Loucy (cell line): ENCODE measurements around the gene DOK6.

Experiments
- H2AFZ ChIP-seq: fragments of 200-600 bp; sonication (generic); 2 replicates; pipeline ENCODE4 v1.6.0; 2016; ENCODE audit warnings: antibody characterized with exemption, mild to moderate bottlenecking, low read length, moderate library complexity
- H3F3A ChIP-seq: fragments of 200-600 bp; 2 replicates; pipeline ENCODE4 v1.6.0; 2016; ENCODE audit warnings: antibody characterized with exemption, low read depth, mild to moderate bottlenecking
- H3K27me3 ChIP-seq: fragments of 200-600 bp; sonication (generic); 2 replicates; pipeline ENCODE4 v1.6.1; 2014; ENCODE audit warnings: low read length, mild to moderate bottlenecking; ENCODE audit not compliant: insufficient read depth, poor library complexity, severe bottlenecking
- H3K36me3 ChIP-seq: fragments of 200-600 bp; sonication (generic); 2 replicates; pipeline ENCODE4 v1.6.1; 2016; ENCODE audit warnings: low read length; ENCODE audit not compliant: insufficient read depth
- H3K4me1 ChIP-seq: fragments of 200-600 bp; sonication (generic); 2 replicates; pipeline ENCODE4 v1.5.1; 2014; ENCODE audit warnings: low read length, mild to moderate bottlenecking; ENCODE audit not compliant: insufficient read depth, poor library complexity, severe bottlenecking
- H3K4me2 ChIP-seq: fragments of 200-600 bp; sonication (generic); 2 replicates; pipeline ENCODE4 v1.6.0; 2014; ENCODE audit warnings: antibody characterized with exemption, low read length, low read depth, mild to moderate bottlenecking; ENCODE audit not compliant: poor library complexity, severe bottlenecking
- H3K4me3 ChIP-seq: fragments of 200-600 bp; sonication (generic); 2 replicates; pipeline ENCODE4 v1.5.1; 2014; ENCODE audit warnings: low read length, mild to moderate bottlenecking, mixed read lengths; ENCODE audit not compliant: poor library complexity, severe bottlenecking
- H3K79me2 ChIP-seq: fragments of 200-600 bp; sonication (generic); 2 replicates; pipeline ENCODE4 v1.6.1; 2014; ENCODE audit warnings: low read length; ENCODE audit not compliant: insufficient read depth
- H3K9ac ChIP-seq: fragments of 200-600 bp; sonication (generic); 2 replicates; pipeline ENCODE4 v1.6.0; 2014; ENCODE audit warnings: mild to moderate bottlenecking, low read depth, low read length, moderate library complexity; ENCODE audit not compliant: poor library complexity, severe bottlenecking
- H3K9me2 ChIP-seq: fragments of 200-600 bp; sonication (generic); replicated peaks from 2 replicates; pipeline ENCODE4 v1.6.1; 2016; ENCODE audit warnings: low read depth, low read length, mixed read lengths
- H3K9me3 ChIP-seq: fragments of 200-600 bp; sonication (generic); 2 replicates; pipeline ENCODE4 v1.6.1; 2014; ENCODE audit warnings: mild to moderate bottlenecking, antibody characterized with exemption, low read length, low read depth; ENCODE audit not compliant: insufficient read depth
- H4K20me1 ChIP-seq: fragments of 200-600 bp; sonication (generic); 2 replicates; pipeline ENCODE4 v1.6.0; 2014; ENCODE audit warnings: antibody characterized with exemption, low read length, mild to moderate bottlenecking; ENCODE audit not compliant: insufficient read depth, poor library complexity, severe bottlenecking
- CTCF ChIP-seq: fragments of 200-600 bp; sonication (generic); conservative IDR thresholded peaks from 2 replicates; pipeline ENCODE4 v1.5.1; 2014; ENCODE audit warnings: mild to moderate bottlenecking, antibody characterized with exemption, low read length
- EZH2phosphoT487 ChIP-seq: fragments of 200-600 bp; IDR thresholded peaks from 2 replicates; pipeline ENCODE4 v1.6.1; 2018; ENCODE audit warnings: antibody characterized with exemption, mild to moderate bottlenecking, moderate library complexity, borderline replicate concordance

DOK6 gene

GRCh38 chr18:69397096-69397495 lies 3.6 kb upstream of the DOK6 start:
- Histone ChIP-seq H3K4me2 (no peak overlapping the region), H3K4me3 (no peak overlapping the region), H2AFZ (no peak overlapping the region), H3F3A (no peaks in the 10 kb centered on the region), H3K27me3 (no peaks in the 10 kb centered on the region), H3K9ac (no peak overlapping the region), H3K9me2 (no peaks in the 10 kb centered on the region), H3K79me2 (no peaks in the 10 kb centered on the region), H3K36me3 (no peaks in the 10 kb centered on the region), H4K20me1 (no peaks in the 10 kb centered on the region), H3K9me3 (no peaks in the 10 kb centered on the region), H3K4me1 (no peaks in the 10 kb centered on the region)
- TF ChIP-seq CTCF (no peak), EZH2phosphoT487 (no peak)

DNA sequence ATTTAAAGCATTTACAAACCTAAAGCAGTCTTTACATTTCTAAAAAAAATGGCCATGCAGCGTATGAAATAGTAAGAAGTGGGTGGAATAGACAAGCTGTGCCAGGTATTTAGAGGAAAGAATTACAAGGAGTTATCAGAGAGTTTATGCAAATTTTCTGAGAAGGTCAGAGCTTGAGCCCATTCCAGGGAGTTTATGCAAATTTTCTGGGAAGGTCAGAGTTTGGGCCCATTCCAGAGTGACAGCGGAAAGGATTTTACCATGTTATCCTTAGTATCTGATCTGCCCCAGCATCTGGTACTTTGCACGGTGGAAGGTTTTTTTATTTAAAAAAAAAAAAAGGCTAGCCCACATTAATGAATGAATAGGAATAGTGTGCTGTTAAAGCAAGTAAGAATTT lies 1.4 kb upstream of the DOK6 start:
- TF ChIP-seq EZH2phosphoT487 (no peak), CTCF (no peak)
- no peak overlapping the region for H3K9ac ChIP-seq
- no peaks in the 10 kb centered on the region for H3K79me2 ChIP-seq
- no peaks in the 10 kb centered on the region for H4K20me1 ChIP-seq
- H2AFZ ChIP-seq = no peak overlapping the region
- H3K4me2 ChIP-seq = no peak overlapping the region
- H3F3A ChIP-seq = no peaks in the 10 kb centered on the region
- H3K36me3 ChIP-seq = no peaks in the 10 kb centered on the region
- no peaks in the 10 kb centered on the region for H3K9me2 ChIP-seq
- no peaks in the 10 kb centered on the region for H3K4me1 ChIP-seq
- H3K9me3 ChIP-seq = no peaks in the 10 kb centered on the region
- no peak overlapping the region for H3K4me3 ChIP-seq
- no peaks in the 10 kb centered on the region for H3K27me3 ChIP-seq

DNA sequence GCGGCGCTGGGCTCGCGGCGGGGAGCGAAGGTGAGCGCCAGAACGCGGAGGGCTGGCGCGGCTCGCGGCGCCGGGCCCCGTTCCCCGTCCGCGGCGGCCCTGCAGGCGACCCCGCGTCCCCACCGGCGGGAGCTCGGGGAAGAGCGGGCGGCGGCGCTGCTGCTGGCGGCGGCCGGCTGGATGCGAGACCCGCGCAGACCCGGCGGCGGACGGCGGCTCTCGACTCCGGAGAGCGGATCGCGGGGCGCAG lies 213 bp downstream of the DOK6 start:
- Histone ChIP-seq H3K9me2 (no peaks in the 10 kb centered on the region), H3K4me3 (no peak overlapping the region), H3K27me3 (no peaks in the 10 kb centered on the region), H3K9me3 (no peaks in the 10 kb centered on the region), H3K4me1 (no peaks in the 10 kb centered on the region), H3F3A (no peaks in the 10 kb centered on the region), H3K4me2 (no peak overlapping the region), H3K79me2 (no peaks in the 10 kb centered on the region), H2AFZ (no peak overlapping the region), H4K20me1 (no peaks in the 10 kb centered on the region), H3K9ac (no peak overlapping the region), H3K36me3 (no peaks in the 10 kb centered on the region)
- TF ChIP-seq EZH2phosphoT487 (no peak), CTCF (no peak)
